ENCODE measurements around the gene PRAF2.

PRAF2 gene

DNA sequence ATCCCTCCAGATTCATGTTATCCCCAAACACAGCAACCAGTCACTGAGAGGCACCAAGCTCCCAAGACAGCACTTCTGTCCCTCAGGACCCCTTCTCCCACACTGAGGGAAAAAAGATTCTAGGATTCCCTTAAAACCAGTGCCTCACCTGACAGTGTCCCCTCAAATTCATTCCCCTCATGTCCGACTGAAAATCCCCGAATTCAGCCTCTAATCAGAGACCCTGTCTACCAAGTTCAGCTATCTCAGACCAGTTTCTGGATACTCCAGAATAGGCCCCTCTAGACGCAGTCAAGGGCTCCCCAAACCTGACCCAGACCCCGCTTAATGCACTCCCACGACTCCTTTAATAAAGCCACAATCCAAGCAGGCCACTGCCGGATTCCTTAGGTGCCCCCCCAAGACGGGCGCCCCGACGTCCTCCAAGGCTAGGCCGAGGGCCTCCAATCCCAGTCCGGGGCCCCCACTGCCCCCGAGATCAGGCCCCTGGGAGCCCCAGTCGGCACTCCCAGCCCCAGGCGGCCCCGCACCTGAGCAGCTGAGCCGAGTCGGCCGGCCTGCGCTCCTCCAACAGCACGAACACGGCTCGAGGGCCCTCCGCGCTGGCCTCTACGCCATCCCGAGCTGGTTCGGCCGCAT is 31.1 kb downstream of the PRAF2 start:
- TF ChIP-seq EP300 (IDR thresholded peaks at IDR 0.05; ENCODE audit: borderline replicate concordance) (no peak), CREB1 (IDR thresholded peaks at IDR 0.05; ENCODE audit: low read depth) (no peak), YY1 (IDR thresholded peaks at IDR 0.05; ENCODE audit: low read depth) (no peak), NFIC (IDR thresholded peaks at IDR 0.05) (no peak), EGR1 (IDR thresholded peaks at IDR 0.05) (no peak), ZBTB7A (IDR thresholded peaks at IDR 0.05; ENCODE audit: low read depth) (no peak), TEAD4 (IDR thresholded peaks at IDR 0.05) (no peak), RAD21 (IDR thresholded peaks at IDR 0.05; ENCODE audit: low read depth) (no peak), TAF1 (IDR thresholded peaks at IDR 0.05; ENCODE audit: low read depth) (no peak), TCF12 (IDR thresholded peaks at IDR 0.05; ENCODE audit: low read depth) (no peak), FOXM1 (IDR thresholded peaks at IDR 0.05; ENCODE audit: borderline replicate concordance, low read depth) (no peak), CEBPB (IDR thresholded peaks at IDR 0.05) (no peak)
- TF ChIP-seq, protein P1, sequence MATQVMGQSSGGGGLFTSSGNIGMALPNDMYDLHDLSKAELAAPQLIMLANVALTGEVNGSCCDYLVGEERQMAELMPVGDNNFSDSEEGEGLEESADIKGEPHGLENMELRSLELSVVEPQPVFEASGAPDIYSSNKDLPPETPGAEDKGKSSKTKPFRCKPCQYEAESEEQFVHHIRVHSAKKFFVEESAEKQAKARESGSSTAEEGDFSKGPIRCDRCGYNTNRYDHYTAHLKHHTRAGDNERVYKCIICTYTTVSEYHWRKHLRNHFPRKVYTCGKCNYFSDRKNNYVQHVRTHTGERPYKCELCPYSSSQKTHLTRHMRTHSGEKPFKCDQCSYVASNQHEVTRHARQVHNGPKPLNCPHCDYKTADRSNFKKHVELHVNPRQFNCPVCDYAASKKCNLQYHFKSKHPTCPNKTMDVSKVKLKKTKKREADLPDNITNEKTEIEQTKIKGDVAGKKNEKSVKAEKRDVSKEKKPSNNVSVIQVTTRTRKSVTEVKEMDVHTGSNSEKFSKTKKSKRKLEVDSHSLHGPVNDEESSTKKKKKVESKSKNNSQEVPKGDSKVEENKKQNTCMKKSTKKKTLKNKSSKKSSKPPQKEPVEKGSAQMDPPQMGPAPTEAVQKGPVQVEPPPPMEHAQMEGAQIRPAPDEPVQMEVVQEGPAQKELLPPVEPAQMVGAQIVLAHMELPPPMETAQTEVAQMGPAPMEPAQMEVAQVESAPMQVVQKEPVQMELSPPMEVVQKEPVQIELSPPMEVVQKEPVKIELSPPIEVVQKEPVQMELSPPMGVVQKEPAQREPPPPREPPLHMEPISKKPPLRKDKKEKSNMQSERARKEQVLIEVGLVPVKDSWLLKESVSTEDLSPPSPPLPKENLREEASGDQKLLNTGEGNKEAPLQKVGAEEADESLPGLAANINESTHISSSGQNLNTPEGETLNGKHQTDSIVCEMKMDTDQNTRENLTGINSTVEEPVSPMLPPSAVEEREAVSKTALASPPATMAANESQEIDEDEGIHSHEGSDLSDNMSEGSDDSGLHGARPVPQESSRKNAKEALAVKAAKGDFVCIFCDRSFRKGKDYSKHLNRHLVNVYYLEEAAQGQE (IDR thresholded peaks at IDR 0.05; ENCODE audit: low read depth) = no peak
- TF ChIP-seq, protein P2, sequence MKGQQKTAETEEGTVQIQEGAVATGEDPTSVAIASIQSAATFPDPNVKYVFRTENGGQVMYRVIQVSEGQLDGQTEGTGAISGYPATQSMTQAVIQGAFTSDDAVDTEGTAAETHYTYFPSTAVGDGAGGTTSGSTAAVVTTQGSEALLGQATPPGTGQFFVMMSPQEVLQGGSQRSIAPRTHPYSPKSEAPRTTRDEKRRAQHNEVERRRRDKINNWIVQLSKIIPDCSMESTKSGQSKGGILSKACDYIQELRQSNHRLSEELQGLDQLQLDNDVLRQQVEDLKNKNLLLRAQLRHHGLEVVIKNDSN (IDR thresholded peaks at IDR 0.05) = no peak
- TF ChIP-seq, protein P3, sequence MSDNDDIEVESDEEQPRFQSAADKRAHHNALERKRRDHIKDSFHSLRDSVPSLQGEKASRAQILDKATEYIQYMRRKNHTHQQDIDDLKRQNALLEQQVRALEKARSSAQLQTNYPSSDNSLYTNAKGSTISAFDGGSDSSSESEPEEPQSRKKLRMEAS (IDR thresholded peaks at IDR 0.05) = no peak

DNA sequence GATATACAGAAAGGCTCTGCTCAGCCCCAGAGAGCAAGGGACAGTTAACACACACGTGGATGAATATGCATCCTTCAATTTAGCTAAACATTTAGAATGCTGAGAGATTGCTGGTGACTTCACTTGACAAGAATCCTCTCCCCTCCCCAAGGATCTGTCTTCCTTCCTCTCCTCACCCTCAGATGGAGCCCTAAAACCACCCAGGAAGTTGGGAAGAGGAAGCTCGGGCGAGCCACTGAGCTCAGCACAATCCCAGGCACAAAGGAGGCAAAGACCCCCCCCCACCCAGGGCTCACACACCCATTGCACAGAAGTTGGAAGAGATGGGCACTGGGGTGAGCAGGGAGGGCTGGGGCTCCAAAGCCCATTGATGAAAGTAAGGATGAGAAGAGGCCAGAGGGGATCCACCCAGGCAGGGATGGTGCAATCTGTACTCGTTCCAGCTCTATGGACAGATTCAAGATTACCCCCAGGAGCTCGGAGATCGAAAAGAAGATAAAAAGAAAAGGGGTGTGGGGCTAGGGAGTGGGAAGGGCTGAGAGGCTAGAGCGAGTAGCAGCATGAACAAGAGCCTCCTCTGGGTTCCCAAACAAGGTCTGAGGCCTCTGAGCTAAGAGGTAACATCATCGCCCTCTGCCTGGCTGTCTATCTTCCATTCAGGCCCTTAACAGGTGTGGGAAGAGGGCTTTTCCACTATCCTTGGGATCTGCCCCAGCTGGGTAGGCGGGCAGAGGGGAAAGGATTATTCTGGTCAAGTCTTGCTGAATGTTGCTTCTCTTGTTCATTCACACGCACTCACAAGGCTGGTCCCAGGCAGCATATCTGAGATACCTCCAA is 31.8 kb downstream of the PRAF2 start:
- TF ChIP-seq, protein P3 (IDR thresholded peaks at IDR 0.05) = no peak
- no peak for TF ChIP-seq EP300 (IDR thresholded peaks at IDR 0.05; ENCODE audit: borderline replicate concordance)
- no peak for TF ChIP-seq TCF12 (IDR thresholded peaks at IDR 0.05; ENCODE audit: low read depth)
- no peak for TF ChIP-seq ZBTB7A (IDR thresholded peaks at IDR 0.05; ENCODE audit: low read depth)
- TF ChIP-seq RAD21 (IDR thresholded peaks at IDR 0.05; ENCODE audit: low read depth) = no peak

DNA sequence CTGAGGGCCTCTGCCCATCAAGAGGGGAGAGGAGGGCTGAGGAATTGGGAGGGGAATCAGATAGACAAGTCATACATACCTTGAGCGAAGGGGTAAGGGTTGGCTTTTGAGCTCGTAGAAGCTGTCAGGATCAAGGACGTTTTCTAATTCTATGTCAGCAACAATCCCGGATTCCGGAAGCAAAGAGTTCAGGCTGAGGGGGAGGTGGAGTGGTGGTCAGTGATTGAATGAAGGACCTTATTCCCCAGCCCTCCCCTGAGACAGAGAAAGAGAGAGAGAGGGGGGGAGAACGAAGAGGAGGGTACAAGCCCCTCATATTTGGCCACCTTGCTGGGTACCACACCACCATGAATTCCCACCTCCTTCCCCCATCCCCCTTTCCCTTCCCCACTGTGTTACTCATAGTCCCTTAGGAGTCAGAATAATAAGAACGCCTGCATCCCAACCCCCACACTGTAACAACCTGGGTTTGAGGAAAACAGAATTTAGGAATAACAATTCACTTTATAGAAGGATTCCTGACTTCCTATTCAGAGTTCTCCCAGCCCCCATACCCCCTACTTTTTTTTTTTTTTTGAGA is 33.3 kb downstream of the PRAF2 start:
- TF ChIP-seq, protein P2 (IDR thresholded peaks at IDR 0.05) = no peak
- TF ChIP-seq CEBPB (IDR thresholded peaks at IDR 0.05) = no peak

DNA sequence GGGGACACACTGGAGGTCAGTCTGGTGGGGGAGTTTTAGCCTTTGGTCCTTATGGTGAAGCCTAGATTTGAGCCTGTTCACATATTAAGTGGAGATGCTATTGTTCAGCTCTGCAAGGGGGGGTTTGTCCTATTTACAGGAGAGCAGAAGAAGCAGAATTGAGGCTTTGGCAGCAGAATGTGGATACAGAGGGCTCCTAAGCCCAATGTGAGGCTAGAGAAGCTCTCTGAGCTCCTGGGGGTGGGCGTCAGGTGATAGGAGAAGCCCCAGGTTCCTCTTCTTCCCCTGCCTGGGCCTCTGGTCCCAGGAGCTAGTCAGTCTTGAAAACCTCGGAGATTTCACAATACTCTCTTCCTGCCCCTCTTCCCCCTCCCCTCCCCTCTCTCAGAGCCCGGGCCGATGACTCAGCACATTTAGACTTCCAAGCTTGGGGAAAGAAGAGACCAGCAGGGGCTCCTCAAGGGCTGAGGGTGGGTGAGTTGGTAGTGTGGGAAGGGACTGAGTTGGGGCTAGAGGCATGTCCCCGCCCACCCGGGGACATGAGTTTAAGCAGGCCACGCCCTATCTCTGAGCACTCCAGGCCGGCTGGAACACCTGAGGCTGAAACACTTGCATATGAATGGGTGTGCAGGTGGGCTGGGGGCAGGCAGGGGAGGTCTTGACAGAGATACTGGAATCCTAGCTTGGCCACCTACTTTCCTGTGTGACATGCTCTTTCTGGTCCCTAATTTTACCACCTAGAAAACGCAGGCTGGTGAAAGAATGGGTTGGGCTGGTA is 34.0 kb downstream of the PRAF2 start:
- no peak for TF ChIP-seq YY1 (IDR thresholded peaks at IDR 0.05; ENCODE audit: low read depth)
- TF ChIP-seq, protein P2 (IDR thresholded peaks at IDR 0.05) = no peak
- no peak for TF ChIP-seq TCF12 (IDR thresholded peaks at IDR 0.05; ENCODE audit: low read depth)
- TF ChIP-seq ZBTB7A (IDR thresholded peaks at IDR 0.05; ENCODE audit: low read depth) = 0 out of 2 replicates have a peak, but pooled peaks have one; percentile 21
- no peak for TF ChIP-seq TAF1 (IDR thresholded peaks at IDR 0.05; ENCODE audit: low read depth)
- TF ChIP-seq CEBPB (IDR thresholded peaks at IDR 0.05) = peak; percentile 92
- TF ChIP-seq, protein P1 (IDR thresholded peaks at IDR 0.05; ENCODE audit: low read depth) = no peak
- TF ChIP-seq TEAD4 (IDR thresholded peaks at IDR 0.05) = no peak
- no peak for TF ChIP-seq EGR1 (IDR thresholded peaks at IDR 0.05)
- no peak for TF ChIP-seq NFIC (IDR thresholded peaks at IDR 0.05)
- TF ChIP-seq CREB1 (IDR thresholded peaks at IDR 0.05; ENCODE audit: low read depth) = no peak
- TF ChIP-seq EP300 (IDR thresholded peaks at IDR 0.05; ENCODE audit: borderline replicate concordance) = no peak
- TF ChIP-seq, protein P3 (IDR thresholded peaks at IDR 0.05) = no peak

All from Ishikawa (cell line).